Cerebellar nuclear complex (tissue), 1 donor: ENCODE data around the gene SLC25A26.
"Not testable (repeated sequence)": the region's sequence is repeated elsewhere in the genome, so short reads cannot be mapped to it uniquely, and the experiment has no call there.

Experiments used
- DNase-seq, 2 experiments: peaks; one replicate each; lab custom pipeline; 2025; lab: John Stamatoyannopoulos, UW

The SLC25A26 gene

GRCh38 chr3:66270288-66270687, 49.5 kb downstream of the SLC25A26 start:
- DNase-seq, result no peak

DNA sequence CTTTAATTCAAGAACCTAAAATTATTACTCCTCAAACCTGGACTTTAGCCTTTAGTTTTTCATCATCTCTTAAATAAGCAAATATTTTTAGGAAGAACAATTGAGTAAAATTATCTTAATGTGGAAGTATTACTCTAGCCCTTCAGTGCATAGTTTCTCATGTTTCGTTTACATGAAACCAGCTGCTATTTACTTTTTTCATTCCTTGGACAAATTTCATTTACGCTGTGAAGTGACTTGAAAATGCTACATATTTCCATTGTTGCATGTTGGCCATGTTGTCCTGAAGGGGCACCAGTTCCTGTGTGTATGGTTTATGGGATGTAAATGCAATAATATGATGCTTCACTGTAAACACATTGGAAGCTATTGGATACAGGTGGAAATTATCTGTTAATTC, 49.9 kb downstream of the SLC25A26 start:
- DNase-seq, result no peak

DNA sequence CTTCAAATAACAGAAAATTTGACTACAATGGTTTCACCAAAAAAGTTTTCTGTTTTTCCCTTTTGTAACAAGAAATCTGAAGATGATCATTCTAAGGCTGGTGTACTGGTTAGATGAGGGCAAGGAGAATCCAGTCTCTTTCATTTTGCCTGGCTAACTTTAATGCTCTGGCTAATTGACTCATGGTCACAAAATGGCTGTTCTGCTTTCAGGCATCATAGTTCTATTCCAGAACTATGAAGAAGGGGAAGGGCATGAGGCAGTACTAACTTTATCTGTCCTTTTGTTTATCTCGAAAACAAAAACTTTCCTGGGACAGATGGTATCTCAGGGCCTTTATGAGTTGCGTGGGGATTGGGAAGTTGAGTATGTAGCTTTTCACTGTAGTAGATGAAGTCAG, 50.4 kb downstream of the SLC25A26 start:
- DNase-seq, result no peak

GRCh38 chr3:66272016-66272415, 51.2 kb downstream of the SLC25A26 start:
- no peak for DNase-seq

GRCh38 chr3:66274837-66275236, 54.0 kb downstream of the SLC25A26 start:
- DNase-seq, result not testable (repeated sequence)

DNA sequence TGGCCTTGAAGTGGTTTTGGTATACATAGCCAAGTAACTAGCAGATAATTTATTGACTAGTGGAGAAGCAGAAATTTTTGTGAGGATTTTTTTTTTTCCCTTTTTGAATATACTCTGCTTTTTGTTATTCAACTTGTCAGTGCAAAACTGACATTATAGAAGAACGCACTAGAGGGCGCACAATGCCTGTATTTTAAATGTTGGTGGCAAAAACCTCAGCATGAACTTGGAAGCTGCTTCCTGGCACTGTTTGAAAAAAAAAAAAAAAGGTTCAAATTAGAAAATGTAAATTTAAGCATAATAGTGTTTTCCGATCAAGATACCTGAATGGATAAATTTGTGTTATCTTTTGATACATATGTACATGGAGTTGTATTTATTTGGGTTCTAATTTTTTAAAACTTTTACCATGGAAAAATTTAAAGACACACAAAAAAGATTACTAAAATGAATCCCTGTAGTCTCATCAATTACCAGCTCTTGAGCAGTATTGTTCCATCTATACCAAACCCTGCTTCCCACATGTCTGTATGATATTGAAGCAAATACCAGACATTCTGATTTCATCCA, 56.0 kb downstream of the SLC25A26 start:
- DNase-seq, result peak in 1 of 2 experiments; percentile 25

GRCh38 chr3:66279168-66279567, 58.4 kb downstream of the SLC25A26 start:
- DNase-seq, result no peak

DNA sequence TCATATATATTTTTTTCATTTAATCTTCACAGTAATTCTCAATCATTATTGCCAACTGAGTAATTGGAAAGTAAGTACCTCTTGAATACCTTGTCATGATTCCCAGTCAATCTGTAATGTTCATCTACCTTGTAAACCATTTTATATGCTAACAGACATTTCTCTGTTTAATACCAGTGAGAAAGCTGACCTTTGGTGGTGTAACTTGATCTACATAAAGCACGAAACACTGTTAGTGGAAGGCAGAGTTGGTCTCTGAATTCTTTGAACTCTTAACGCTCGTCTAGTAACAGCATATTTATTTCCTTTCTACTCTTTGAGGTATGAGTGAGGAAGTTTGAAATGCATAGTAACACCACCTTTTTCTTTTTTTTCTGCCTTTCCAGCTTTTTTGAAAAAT, 59.5 kb downstream of the SLC25A26 start:
- no peak for DNase-seq

DNA sequence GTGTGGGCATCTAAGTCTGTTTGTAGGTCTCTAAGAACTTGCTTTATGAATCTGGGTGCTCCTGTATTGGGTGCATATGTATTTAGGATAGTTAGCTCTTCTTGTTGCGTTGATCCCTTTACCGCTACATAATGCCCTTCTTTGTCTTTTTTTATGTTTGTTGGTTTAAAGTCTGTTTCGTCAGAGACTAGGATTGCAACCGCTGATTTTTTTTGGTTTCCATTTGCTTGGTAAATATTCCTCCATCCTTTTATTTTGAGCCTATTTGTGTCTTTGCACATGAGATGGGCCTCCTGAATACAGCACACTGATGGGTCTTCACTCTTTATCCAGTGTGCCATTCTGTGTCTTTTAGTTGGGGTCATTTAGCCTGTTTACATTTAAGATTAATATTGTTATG, 71.1 kb downstream of the SLC25A26 start:
- DNase-seq, result not testable (repeated sequence)

GRCh38 chr3:66297260-66297873, 76.6 kb downstream of the SLC25A26 start:
- no peak for DNase-seq

- DNase-seq, result no peak
Observed at GRCh38 chr3:66297900-66298299, 77.1 kb downstream of the SLC25A26 start.

GRCh38 chr3:66298591-66298990, 77.8 kb downstream of the SLC25A26 start:
- DNase-seq, result no peak

DNA sequence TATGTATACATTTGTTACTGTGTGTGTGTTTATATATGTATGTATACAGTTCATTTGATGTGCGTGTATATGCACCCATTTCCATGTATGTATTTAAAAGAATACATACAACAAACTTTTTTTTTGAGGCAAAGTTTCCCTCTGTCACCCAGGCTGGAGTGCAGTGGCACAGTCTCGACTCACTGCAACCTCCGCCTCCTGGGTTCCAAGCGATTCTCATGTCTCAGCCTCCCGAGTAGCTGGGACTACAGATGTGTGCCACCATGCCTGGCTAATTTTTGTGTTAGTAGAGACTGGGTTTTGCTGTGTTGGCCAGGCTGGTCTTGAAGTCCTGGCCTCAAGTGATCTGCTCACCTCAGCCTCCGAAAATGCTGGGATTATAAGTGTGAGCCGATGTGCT, 78.3 kb downstream of the SLC25A26 start:
- DNase-seq, result not testable (repeated sequence)

DNA sequence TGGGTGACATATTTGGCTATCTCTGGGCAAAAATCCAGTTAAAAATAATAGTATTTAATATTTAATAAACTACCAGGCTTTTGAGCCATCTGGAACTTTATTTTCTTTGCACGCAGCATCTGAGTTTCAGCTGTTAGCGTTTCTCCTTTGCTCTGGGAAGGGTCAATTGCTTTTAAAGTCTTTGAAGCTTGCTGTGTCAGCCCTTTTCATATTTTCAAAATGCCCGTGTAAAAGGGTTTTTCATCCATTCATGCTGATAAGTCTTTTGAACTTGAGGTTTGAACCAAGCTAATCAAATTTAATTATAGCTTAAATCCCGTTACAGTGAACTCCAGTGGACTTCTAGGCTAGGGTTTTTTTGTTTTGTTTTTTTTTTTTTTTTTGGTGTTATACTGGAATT, 79.1 kb downstream of the SLC25A26 start:
- DNase-seq, result no peak

- DNase-seq, result no peak
Observed at GRCh38 chr3:66302288-66302687, 81.5 kb downstream of the SLC25A26 start.

DNA sequence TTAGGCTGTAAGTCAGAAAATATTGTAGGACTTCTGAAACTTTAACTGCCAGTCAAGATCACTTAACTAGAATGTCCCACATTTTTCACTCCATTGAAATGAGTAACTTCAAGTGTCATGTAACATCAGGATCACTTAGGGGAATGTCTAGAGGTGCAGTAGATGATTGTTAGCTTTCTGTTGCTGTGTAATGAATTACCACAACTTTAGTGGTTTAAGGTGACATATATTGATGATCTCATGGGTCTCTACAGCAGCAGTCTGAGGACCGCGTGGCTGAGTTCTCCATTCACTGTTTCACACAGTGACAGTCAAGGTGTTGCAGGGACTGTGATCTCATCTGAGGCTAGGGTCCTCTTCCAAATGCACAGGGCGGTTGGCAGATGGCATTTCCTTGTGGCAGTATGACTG, 82.7 kb downstream of the SLC25A26 start:
- DNase-seq, result no peak

- DNase-seq, result no peak
Observed at GRCh38 chr3:66304293-66304692, 83.5 kb downstream of the SLC25A26 start.

DNA sequence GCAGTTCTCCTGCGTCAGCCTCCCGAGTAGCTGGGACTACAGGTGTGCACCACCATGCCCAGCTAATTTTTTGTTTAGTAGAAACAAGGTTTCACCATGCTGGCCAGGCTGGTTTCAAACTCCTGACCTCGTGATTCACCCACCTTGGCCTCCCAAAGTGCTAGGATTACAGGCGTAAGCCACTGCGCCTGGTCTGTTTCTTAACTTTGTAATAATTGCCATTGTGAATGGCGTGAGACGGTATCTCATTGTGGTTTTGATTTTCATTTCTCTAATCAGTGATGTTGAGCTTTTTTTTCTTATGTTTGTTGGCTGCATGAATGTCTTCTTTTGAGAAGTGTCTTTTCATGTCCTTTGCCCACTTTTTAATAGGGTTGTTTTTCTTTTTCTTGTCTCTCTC, 85.3 kb downstream of the SLC25A26 start:
- not testable (repeated sequence) for DNase-seq

GRCh38 chr3:66306991-66307390, 86.2 kb downstream of the SLC25A26 start:
- DNase-seq, result not testable (repeated sequence)

- DNase-seq, result no peak
Observed at GRCh38 chr3:66312039-66312438, 91.2 kb downstream of the SLC25A26 start.

- DNase-seq, result no peak
Observed at GRCh38 chr3:66314455-66314854, 93.7 kb downstream of the SLC25A26 start.

DNA sequence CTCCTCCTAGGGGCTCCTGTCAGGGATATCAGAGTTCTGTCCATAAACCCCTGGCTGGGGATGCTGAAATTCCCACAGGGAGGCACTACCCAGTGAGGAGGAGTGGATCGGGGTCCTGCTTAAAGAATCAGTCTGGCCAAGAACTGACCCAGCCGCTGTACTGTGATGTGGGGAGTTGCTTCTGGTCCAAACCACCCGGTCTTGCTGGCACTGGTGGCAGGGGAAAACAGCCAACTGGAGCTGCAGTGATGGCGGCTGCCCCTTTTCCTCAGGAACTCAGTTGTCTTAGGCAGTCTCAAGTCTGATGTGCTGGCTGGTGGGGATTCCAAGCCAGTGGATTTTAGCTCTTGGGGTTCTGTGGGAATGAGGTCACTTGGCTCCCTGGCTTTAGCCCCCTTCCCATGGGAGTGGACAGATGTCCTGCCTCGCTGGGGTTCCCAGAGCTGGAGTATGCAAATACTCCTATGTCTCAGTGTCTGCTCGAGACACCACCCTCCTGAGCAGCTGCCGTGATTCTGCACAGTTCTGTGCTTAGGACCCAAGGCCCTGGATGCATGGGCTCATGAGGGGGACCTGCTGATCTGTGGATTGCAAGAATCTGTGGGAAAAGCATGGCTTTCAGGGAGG, 97.1 kb downstream of the SLC25A26 start:
- DNase-seq, result no peak

- DNase-seq, result no peak
Observed at GRCh38 chr3:66320390-66320789, 99.6 kb downstream of the SLC25A26 start.

DNA sequence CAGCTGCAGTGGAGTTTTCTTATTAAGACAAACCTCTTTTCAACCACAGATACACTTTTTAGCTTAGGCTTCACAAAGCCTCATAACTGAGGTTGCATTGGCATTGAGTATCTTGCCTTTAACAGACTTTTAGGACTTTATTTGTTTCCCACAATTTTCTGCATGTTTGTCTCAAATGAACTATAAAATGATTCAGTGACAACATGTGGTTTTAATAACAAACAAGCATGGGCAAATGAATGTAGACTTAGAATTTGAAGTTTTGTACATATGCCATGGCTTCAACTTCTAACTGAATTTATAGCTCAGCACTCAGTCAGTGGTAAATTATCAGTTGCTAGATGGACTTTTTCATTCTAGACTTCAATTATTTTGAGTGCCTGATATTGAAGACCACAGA, 101.6 kb downstream of the SLC25A26 start:
- no peak for DNase-seq
